ENCODE results near the gene SYNE3. TPM values are rescaled to one million over a fixed set of nuclear protein-coding genes. Genes with fewer than 3 reads are reported as not detected.

The SYNE3 gene
- total RNA-seq, 2 experiments from 2014 or later: 91.5 TPM

Other genes starting within 250 kb of the SYNE3 start
- 1 to 10 TPM; 1.6 TPM for gene CLMN, start 196.7 kb downstream of the SYNE3 start, total RNA-seq
- gene GLRX5, start 18.4 kb upstream of the SYNE3 start, total RNA-seq: 10 to 100 TPM; 52.8 to 54.6 TPM
- gene TCL1B, start 169.8 kb upstream of the SYNE3 start, total RNA-seq: not detected
- gene TCL1A, start 197.5 kb upstream of the SYNE3 start, total RNA-seq: not detected